Spleen (tissue), 7 donors: ENCODE measurements around the gene DAPK1.
"Not testable (repeated sequence)": the region's sequence is repeated elsewhere in the genome, so short reads cannot be mapped to it uniquely, and the experiment has no call there.

ENCODE experiments used
- POLR2A ChIP-seq, 3 donors: fragments of 450-650 bp; IDR thresholded peaks; one replicate each; pipeline ENCODE4 v1.5.1; 2017; ENCODE audit warnings: antibody characterized with exemption in 3 of 3, mild to moderate bottlenecking in 1 of 3
- TF ChIP-seq, protein P1 (sequence below), 11 experiments: fragments of 200-600 bp in 7 of 11; fragments of 450-650 bp in 4 of 11; sonication (generic) in 4 of 11; IDR thresholded peaks in 8 of 11; conservative IDR thresholded peaks in 3 of 11; 1 replicate in 7 of 11; 2 replicates in 4 of 11; pipeline versions ENCODE4 v1.4.0 to v1.8.0; 2016 to 2021; ENCODE audit warnings: antibody characterized with exemption in 11 of 11, inconsistent platforms in 4 of 11, mild to moderate bottlenecking in 1 of 11
- donor health status: DM: no; HTN: no; CAD: no; lungs with moderate emphysema.
- donor health status: DM: no; HTN: no; CAD: no.
- donor health status: DM: no; HTN: no; CAD: no.

- TF ChIP-seq, protein P1, sequence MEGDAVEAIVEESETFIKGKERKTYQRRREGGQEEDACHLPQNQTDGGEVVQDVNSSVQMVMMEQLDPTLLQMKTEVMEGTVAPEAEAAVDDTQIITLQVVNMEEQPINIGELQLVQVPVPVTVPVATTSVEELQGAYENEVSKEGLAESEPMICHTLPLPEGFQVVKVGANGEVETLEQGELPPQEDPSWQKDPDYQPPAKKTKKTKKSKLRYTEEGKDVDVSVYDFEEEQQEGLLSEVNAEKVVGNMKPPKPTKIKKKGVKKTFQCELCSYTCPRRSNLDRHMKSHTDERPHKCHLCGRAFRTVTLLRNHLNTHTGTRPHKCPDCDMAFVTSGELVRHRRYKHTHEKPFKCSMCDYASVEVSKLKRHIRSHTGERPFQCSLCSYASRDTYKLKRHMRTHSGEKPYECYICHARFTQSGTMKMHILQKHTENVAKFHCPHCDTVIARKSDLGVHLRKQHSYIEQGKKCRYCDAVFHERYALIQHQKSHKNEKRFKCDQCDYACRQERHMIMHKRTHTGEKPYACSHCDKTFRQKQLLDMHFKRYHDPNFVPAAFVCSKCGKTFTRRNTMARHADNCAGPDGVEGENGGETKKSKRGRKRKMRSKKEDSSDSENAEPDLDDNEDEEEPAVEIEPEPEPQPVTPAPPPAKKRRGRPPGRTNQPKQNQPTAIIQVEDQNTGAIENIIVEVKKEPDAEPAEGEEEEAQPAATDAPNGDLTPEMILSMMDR (IDR thresholded peaks at IDR 0.05 in 8 of 11, conservative IDR thresholded peaks at IDR 0.05 in 3 of 11) = not testable (repeated sequence)
- not testable (repeated sequence) for TF ChIP-seq POLR2A (IDR thresholded peaks at IDR 0.05)
These were observed 51.4 kb downstream of the DAPK1 start for GRCh38 chr9:87549088-87549487.
